Liver (tissue), 9 donors: ENCODE measurements around the gene C2orf76. TPM values are rescaled to one million over a fixed set of nuclear protein-coding genes. Genes with fewer than 3 reads are reported as not detected.
A peak's percentile ranks its signal among the peaks of the same experiment; 100 is the strongest.

ENCODE experiments used
- DNase-seq: peaks from one replicate; pipeline ENCODE4 v3.0.0-alpha.2; 2017; ENCODE audit warnings: low spot score
- H3K27ac ChIP-seq, 2 donors: one replicate each; pipeline ENCODE4 v1.7.0; 2013; ENCODE audit warnings: inconsistent platforms in 2 of 2, low read length in 2 of 2, control low read depth in 1 of 2, low read depth in 1 of 2, mild to moderate bottlenecking in 1 of 2
- H3K27me3 ChIP-seq, 4 donors: one replicate each; pipeline versions ENCODE4 v1.6.1 to v1.7.0; 2013; ENCODE audit warnings: low read length in 3 of 4, inconsistent platforms in 1 of 4, mild to moderate bottlenecking in 1 of 4, moderate library complexity in 1 of 4; ENCODE audit not compliant: control insufficient read depth in 4 of 4, insufficient read depth in 4 of 4
- H3K36me3 ChIP-seq, 4 donors: one replicate each; pipeline versions ENCODE4 v1.6.1 to v1.7.0; 2013; ENCODE audit warnings: low read length in 3 of 4, mild to moderate bottlenecking in 3 of 4, low read depth in 1 of 4, moderate library complexity in 1 of 4; ENCODE audit not compliant: control insufficient read depth in 4 of 4, insufficient read depth in 3 of 4
- H3K4me1 ChIP-seq, 4 donors: one replicate each; pipeline versions ENCODE4 v1.6.1 to v1.7.0; 2013; ENCODE audit warnings: low read length in 3 of 4, mild to moderate bottlenecking in 3 of 4, moderate library complexity in 1 of 4; ENCODE audit not compliant: control insufficient read depth in 4 of 4, insufficient read depth in 4 of 4
- H3K4me3 ChIP-seq, 3 donors: one replicate each; pipeline versions ENCODE4 v1.6.1 to v1.7.0; 2013; ENCODE audit warnings: low read length in 3 of 3, control low read depth in 1 of 3, low read depth in 1 of 3, mild to moderate bottlenecking in 1 of 3
- H3K9ac ChIP-seq, 2 donors: one replicate each; pipeline ENCODE4 v1.7.0; 2013; ENCODE audit warnings: low read length in 2 of 2, mild to moderate bottlenecking in 2 of 2, moderate library complexity in 2 of 2, control low read depth in 1 of 2, low read depth in 1 of 2
- H3K9me3 ChIP-seq, 4 donors: one replicate each; pipeline versions ENCODE4 v1.6.1 to v1.7.0; 2013; ENCODE audit warnings: low read length in 3 of 4; ENCODE audit not compliant: control insufficient read depth in 4 of 4
- ATF3 ChIP-seq: IDR thresholded peaks from 2 replicates; pipeline ENCODE4 v1.6.1; 2016; ENCODE audit warnings: antibody characterized with exemption
- CTCF ChIP-seq: fragments of 150-350 bp; IDR thresholded peaks from 2 replicates; pipeline ENCODE4 v1.5.1; 2017; ENCODE audit warnings: improper control_type of control experiment, low read depth, low read length; ENCODE audit not compliant: missing input control
- EGR1 ChIP-seq, 2 donors: IDR thresholded peaks; 2 replicates each; pipeline ENCODE4 v1.6.1; 2016 to 2018; ENCODE audit warnings: antibody characterized with exemption in 2 of 2, low read depth in 2 of 2
- FOXA1 ChIP-seq: IDR thresholded peaks from 2 replicates; pipeline ENCODE4 v1.6.1; 2016; ENCODE audit warnings: antibody characterized with exemption
- FOXA2 ChIP-seq: IDR thresholded peaks from 2 replicates; pipeline ENCODE4 v1.6.1; 2016; ENCODE audit warnings: antibody characterized with exemption
- GABPA ChIP-seq, 2 donors: IDR thresholded peaks in 1 of 2; conservative IDR thresholded peaks in 1 of 2; 2 replicates each; pipeline ENCODE4 v1.6.1; 2016; ENCODE audit warnings: antibody characterized with exemption in 2 of 2, mild to moderate bottlenecking in 1 of 2, moderate library complexity in 1 of 2
- HNF4A ChIP-seq, 2 donors: conservative IDR thresholded peaks; 2 replicates each; pipeline ENCODE4 v1.6.1; 2016; ENCODE audit warnings: antibody characterized with exemption in 2 of 2, mild to moderate bottlenecking in 2 of 2
- RAD21 ChIP-seq, 2 donors: IDR thresholded peaks; 2 replicates each; pipeline ENCODE4 v1.6.1; 2016; ENCODE audit warnings: antibody characterized with exemption in 2 of 2, mild to moderate bottlenecking in 2 of 2
- TAF1 ChIP-seq: conservative IDR thresholded peaks from 2 replicates; pipeline ENCODE4 v1.6.1; 2016; ENCODE audit warnings: antibody characterized with exemption, mild to moderate bottlenecking
- YY1 ChIP-seq: IDR thresholded peaks from 2 replicates; pipeline ENCODE4 v1.6.1; 2016; ENCODE audit warnings: antibody characterized with exemption, mild to moderate bottlenecking
- WGBS: extraction: QIAGEN DNeasy Blood & Tissue Kit; methylation state at CpG from one replicate; pipeline ENCODE4 v1.1.7; 2013; 5-methylcytosine and 5-hydroxymethylcytosine counted together
- polyA plus RNA-seq, 2 donors: library from polyadenylated mRNA; stranded (reverse) in 1 of 2; unstranded in 1 of 2; fragments of 200-250 nt in 1 of 2; fragments of >200 nt in 1 of 2; fragmentation: Nextera tagmentation in 1 of 2; extraction: Ambion mirVana in 1 of 2; gene quantifications; one replicate each; pipeline versions ENCODE4 v1.2.1 to v1.2.3, GENCODE V29; 2013 to 2015
- total RNA-seq, 2 donors: library from RNA; depleted of rRNA; stranded (reverse); fragments of >200 nt; gene quantifications; one replicate each; pipeline ENCODE4 v1.2.3, GENCODE V29; 2014
- TF ChIP-seq, protein P1 (sequence below): IDR thresholded peaks from 2 replicates; pipeline ENCODE4 v1.6.1; 2016; ENCODE audit warnings: antibody characterized with exemption
- TF ChIP-seq, protein P2 (sequence below): IDR thresholded peaks from 2 replicates; pipeline ENCODE4 v1.6.1; 2016; ENCODE audit warnings: antibody characterized with exemption, mild to moderate bottlenecking
- donor health status: healthy.
- donor health status: healthy.
- donor health status: healthy.
- donor health status: healthy.
- donor health status: healthy.

C2orf76 gene
- total and polyA plus RNA-seq, 4 donors = 2.7 to 6.3 (median 4.6) TPM

DNA sequence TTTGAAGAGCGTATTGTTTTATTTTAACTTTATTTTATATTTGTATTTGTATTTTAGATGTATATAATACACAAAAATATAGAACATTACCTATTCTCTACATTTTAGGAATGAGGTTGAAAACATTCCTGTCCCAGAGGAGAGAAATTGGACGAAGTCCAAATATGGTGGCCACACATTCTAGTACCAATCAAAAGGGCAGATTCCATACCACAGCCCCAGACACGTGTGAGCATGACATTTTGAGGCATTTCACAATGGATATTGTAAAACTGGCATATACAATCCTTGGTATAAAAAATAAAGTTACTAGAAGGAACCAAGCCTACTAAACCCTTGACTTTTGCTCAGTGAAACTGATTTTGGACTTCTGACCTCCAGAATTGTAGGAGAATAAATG lies 50.6 kb downstream of the C2orf76 start:
- Histone ChIP-seq H3K4me3 (no peak overlapping the region), H3K36me3 (no peaks in the 10 kb centered on the region), H3K9ac (no peak overlapping the region), H3K27me3 (no peaks in the 10 kb centered on the region), H3K4me1 (peaks cover 0 to 4% (median 0%) of the 10 kb centered on the region in 4 donors), H3K9me3 (no peaks in the 10 kb centered on the region), H3K27ac (no peak overlapping the region)
- TF ChIP-seq EGR1 (IDR thresholded peaks at IDR 0.05; ENCODE audit: low read depth in 2 of 2) (no peak), CTCF (no peak), GABPA (IDR thresholded peaks at IDR 0.05 in 1 of 2, conservative IDR thresholded peaks at IDR 0.05 in 1 of 2) (no peak), ATF3 (no peak)
- WGBS = 54% methylated on average over 3 of the region's 3 CpGs
- no peak for DNase-seq

DNA sequence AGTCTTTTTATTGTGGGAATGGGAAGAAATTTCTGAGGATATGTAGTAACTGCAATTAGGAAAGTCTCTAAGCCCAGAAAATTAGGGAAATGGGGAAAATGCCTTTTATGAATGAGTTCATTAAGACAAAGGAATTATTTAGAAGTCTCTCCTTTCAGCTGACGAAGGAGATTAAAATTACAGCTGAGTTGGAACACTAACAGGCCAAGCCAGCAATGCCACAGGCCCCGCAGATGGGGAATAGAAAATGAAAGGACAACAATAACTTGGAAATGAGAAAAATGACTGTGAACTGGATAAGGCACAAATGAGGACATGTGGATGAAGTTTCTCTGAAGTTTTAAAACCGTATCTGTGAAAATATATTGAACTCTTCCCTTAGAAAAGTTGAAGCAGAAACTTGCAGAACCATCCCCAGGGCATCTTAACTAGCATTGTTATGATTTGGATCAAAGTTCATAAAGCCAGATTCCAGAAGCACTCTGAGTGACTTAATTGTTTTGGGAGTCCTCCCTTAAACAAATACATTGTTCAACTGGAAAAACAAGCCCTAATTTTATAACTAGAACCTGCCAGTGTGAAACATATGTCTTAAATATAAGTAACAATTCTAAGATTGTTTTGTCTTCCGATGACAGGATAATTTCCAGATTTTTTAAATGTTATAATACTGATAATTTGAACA lies 51.3 kb downstream of the C2orf76 start:
- Histone ChIP-seq H3K4me3 (no peak overlapping the region), H3K27ac (no peak overlapping the region), H3K4me1 (peaks cover 0 to 4% (median 0%) of the 10 kb centered on the region in 4 donors), H3K9ac (no peak overlapping the region), H3K27me3 (no peaks in the 10 kb centered on the region), H3K9me3 (no peaks in the 10 kb centered on the region), H3K36me3 (no peaks in the 10 kb centered on the region)
- DNase-seq = no peak
- WGBS = 62% methylated on average over 4 of the region's 4 CpGs
- TF ChIP-seq RAD21 (IDR thresholded peaks at IDR 0.05) = no peak
- no peak for TF ChIP-seq TAF1
- TF ChIP-seq ATF3 = no peak
- TF ChIP-seq HNF4A (conservative IDR thresholded peaks at IDR 0.05) = peak in 1 of 2 donors; percentile 13
- TF ChIP-seq FOXA2 = no peak

DNA sequence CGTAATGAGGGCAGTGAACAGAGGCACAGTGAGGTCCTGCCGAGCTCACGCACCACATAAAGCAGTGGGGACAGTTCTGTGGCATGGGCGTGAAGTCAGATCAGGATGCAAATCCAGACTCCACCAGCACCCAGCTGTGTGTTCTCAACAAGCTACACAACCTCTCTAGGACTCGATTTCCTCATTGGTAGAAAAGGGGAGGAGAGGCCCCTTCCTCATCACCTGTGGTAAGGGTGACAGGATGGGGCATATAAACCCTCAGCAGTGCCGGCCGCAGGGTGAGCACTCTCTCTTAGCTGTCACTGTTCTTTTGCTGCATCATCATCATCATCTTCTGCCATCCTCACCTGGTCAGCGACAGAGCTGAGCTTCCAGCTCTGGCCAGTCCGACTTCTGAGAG lies 54.8 kb downstream of the C2orf76 start:
- TF ChIP-seq, protein P1, sequence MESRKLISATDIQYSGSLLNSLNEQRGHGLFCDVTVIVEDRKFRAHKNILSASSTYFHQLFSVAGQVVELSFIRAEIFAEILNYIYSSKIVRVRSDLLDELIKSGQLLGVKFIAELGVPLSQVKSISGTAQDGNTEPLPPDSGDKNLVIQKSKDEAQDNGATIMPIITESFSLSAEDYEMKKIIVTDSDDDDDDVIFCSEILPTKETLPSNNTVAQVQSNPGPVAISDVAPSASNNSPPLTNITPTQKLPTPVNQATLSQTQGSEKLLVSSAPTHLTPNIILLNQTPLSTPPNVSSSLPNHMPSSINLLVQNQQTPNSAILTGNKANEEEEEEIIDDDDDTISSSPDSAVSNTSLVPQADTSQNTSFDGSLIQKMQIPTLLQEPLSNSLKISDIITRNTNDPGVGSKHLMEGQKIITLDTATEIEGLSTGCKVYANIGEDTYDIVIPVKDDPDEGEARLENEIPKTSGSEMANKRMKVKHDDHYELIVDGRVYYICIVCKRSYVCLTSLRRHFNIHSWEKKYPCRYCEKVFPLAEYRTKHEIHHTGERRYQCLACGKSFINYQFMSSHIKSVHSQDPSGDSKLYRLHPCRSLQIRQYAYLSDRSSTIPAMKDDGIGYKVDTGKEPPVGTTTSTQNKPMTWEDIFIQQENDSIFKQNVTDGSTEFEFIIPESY = no peak
- TF ChIP-seq YY1 = no peak
- TF ChIP-seq, protein P2, sequence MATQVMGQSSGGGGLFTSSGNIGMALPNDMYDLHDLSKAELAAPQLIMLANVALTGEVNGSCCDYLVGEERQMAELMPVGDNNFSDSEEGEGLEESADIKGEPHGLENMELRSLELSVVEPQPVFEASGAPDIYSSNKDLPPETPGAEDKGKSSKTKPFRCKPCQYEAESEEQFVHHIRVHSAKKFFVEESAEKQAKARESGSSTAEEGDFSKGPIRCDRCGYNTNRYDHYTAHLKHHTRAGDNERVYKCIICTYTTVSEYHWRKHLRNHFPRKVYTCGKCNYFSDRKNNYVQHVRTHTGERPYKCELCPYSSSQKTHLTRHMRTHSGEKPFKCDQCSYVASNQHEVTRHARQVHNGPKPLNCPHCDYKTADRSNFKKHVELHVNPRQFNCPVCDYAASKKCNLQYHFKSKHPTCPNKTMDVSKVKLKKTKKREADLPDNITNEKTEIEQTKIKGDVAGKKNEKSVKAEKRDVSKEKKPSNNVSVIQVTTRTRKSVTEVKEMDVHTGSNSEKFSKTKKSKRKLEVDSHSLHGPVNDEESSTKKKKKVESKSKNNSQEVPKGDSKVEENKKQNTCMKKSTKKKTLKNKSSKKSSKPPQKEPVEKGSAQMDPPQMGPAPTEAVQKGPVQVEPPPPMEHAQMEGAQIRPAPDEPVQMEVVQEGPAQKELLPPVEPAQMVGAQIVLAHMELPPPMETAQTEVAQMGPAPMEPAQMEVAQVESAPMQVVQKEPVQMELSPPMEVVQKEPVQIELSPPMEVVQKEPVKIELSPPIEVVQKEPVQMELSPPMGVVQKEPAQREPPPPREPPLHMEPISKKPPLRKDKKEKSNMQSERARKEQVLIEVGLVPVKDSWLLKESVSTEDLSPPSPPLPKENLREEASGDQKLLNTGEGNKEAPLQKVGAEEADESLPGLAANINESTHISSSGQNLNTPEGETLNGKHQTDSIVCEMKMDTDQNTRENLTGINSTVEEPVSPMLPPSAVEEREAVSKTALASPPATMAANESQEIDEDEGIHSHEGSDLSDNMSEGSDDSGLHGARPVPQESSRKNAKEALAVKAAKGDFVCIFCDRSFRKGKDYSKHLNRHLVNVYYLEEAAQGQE = no peak
- TF ChIP-seq FOXA1 = no peak
- TF ChIP-seq EGR1 (IDR thresholded peaks at IDR 0.05; ENCODE audit: low read depth in 2 of 2) = no peak
- no peak for TF ChIP-seq CTCF
- Histone ChIP-seq H3K4me1 (no peaks in the 10 kb centered on the region), H3K9ac (no peak overlapping the region), H3K9me3 (no peaks in the 10 kb centered on the region), H3K4me3 (no peak overlapping the region), H3K27me3 (no peaks in the 10 kb centered on the region), H3K36me3 (no peaks in the 10 kb centered on the region), H3K27ac (no peak overlapping the region)
- DNase-seq = no peak
- 95% methylated on average over 9 of the region's 9 CpGs for WGBS
